ENCODE data around the gene QKI. TPM values are rescaled to one million over a fixed set of nuclear protein-coding genes. Genes with fewer than 3 reads are reported as not detected.

The QKI gene
- total RNA-seq, 6 experiments from 2014 or later: 47.6 to 80.8 (median 76.3) TPM

- DNase-seq (no peak), ATAC-seq (no peak)
- H3K36me3 ChIP-seq: peaks cover 0 to 2% (median 0%) of the 10 kb centered on the region in 4 donors
- no peaks in the 10 kb centered on the region for H3K9me3 ChIP-seq
- H3K27ac ChIP-seq: no peak overlapping the region
- no peak for TF ChIP-seq POLR2A (IDR thresholded peaks at IDR 0.05)
- TF ChIP-seq, protein P1, sequence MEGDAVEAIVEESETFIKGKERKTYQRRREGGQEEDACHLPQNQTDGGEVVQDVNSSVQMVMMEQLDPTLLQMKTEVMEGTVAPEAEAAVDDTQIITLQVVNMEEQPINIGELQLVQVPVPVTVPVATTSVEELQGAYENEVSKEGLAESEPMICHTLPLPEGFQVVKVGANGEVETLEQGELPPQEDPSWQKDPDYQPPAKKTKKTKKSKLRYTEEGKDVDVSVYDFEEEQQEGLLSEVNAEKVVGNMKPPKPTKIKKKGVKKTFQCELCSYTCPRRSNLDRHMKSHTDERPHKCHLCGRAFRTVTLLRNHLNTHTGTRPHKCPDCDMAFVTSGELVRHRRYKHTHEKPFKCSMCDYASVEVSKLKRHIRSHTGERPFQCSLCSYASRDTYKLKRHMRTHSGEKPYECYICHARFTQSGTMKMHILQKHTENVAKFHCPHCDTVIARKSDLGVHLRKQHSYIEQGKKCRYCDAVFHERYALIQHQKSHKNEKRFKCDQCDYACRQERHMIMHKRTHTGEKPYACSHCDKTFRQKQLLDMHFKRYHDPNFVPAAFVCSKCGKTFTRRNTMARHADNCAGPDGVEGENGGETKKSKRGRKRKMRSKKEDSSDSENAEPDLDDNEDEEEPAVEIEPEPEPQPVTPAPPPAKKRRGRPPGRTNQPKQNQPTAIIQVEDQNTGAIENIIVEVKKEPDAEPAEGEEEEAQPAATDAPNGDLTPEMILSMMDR (IDR thresholded peaks at IDR 0.05): no peak
- H3K4me1 ChIP-seq: no peaks in the 10 kb centered on the region
- 98% methylated on average over 3 of the region's 3 CpGs for WGBS (ENCODE audit: insufficient coverage, low coverage, low lambda C conversion rate, missing lambda C conversion rate)
- intact Hi-C loops (cut with DNase I): no loop called here
- H3K4me3 ChIP-seq: no peak overlapping the region
- H3K27me3 ChIP-seq: no peaks in the 10 kb centered on the region
Observed at GRCh38 chr6:163548624-163549023, 134.1 kb downstream of the QKI start.

- intact Hi-C loops (cut with DNase I): no loop called here
- Histone ChIP-seq H3K4me1 (no peaks in the 10 kb centered on the region), H3K9me3 (no peaks in the 10 kb centered on the region), H3K27ac (no peak overlapping the region), H3K36me3 (peaks cover 0 to 4% (median 0%) of the 10 kb centered on the region in 4 donors), H3K4me3 (no peak overlapping the region), H3K27me3 (no peaks in the 10 kb centered on the region)
- ATAC-seq (peak in 2 of 4 donors; percentile 18 to 34), DNase-seq (no peak)
- 85% methylated on average over 4 of the region's 4 CpGs for WGBS (ENCODE audit: insufficient coverage, low coverage, low lambda C conversion rate, missing lambda C conversion rate)
- TF ChIP-seq, protein P1 (IDR thresholded peaks at IDR 0.05): no peak
Observed at GRCh38 chr6:163554032-163554431, 139.5 kb downstream of the QKI start.

DNA sequence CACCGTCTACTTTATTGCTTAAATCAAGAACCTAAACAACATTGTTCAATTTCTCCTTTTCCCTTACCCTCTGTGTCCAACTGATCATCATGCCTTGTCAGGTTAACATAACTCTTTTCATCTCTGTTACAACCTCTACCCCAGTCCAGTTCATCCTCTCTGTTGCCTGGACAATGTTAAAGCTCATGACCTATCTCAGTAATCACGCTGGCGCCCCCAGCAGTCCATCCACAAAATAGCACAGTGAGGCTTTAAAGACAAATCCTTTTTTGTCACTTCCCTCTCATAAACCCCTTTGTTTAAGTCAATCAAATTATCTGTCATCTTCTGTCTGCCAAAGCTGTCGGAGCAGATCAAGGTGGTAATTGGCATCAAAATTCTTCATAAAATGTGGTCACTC lies 140.1 kb downstream of the QKI start:
- no peaks in the 10 kb centered on the region for H3K27me3 ChIP-seq
- WGBS (ENCODE audit: insufficient coverage, low coverage, low lambda C conversion rate, missing lambda C conversion rate): 77% methylated on average over 4 of the region's 4 CpGs
- TF ChIP-seq, protein P1 (IDR thresholded peaks at IDR 0.05): peak; percentile 57 to 67 (median 62)
- TF ChIP-seq POLR2A (IDR thresholded peaks at IDR 0.05): no peak
- intact Hi-C loops (cut with DNase I): no loop called here
- H3K36me3 ChIP-seq: peaks cover 0 to 4% (median 0%) of the 10 kb centered on the region in 4 donors
- DNase-seq (peak; percentile 51 to 62 (median 58)), ATAC-seq (peak; percentile 87 to 92 (median 88))
- no peaks in the 10 kb centered on the region for H3K4me1 ChIP-seq
- H3K27ac ChIP-seq: no peak overlapping the region
- H3K9me3 ChIP-seq: no peaks in the 10 kb centered on the region
- no peak overlapping the region for H3K4me3 ChIP-seq

- WGBS (ENCODE audit: insufficient coverage, low coverage, low lambda C conversion rate, missing lambda C conversion rate): 58% methylated on average over 3 of the region's 3 CpGs
- no peaks in the 10 kb centered on the region for H3K27me3 ChIP-seq
- intact Hi-C loops (cut with DNase I): no loop called here
Observed at GRCh38 chr6:163559661-163560060, 145.1 kb downstream of the QKI start.

More at GRCh38 chr6:163559661-163560060, 145.1 kb downstream of the QKI start:
- H3K4me1 ChIP-seq: no peaks in the 10 kb centered on the region
- no peaks in the 10 kb centered on the region for H3K9me3 ChIP-seq
- TF ChIP-seq POLR2A (IDR thresholded peaks at IDR 0.05): no peak
- TF ChIP-seq, protein P1 (IDR thresholded peaks at IDR 0.05): no peak
- no peak overlapping the region for H3K27ac ChIP-seq
- no peak overlapping the region for H3K4me3 ChIP-seq
- ATAC-seq: no peak
- peaks cover 0 to 15% (median 6%) of the 10 kb centered on the region in 4 donors for H3K36me3 ChIP-seq
- DNase-seq: no peak

All from right lobe of liver (tissue), 6 donors.